Spleen (tissue), 11 donors: ENCODE data around the gene SATB1. TPM values are rescaled to one million over a fixed set of nuclear protein-coding genes. Genes with fewer than 3 reads are reported as not detected.

ENCODE experiments used
- DNase-seq: peaks from one replicate; pipeline ENCODE4 v3.0.0-alpha.2; 2020
- H3K27ac ChIP-seq, 8 donors: fragments of 200-600 bp; sonication (generic) in 7 of 8; 1 replicate in 4 of 8; 2 replicates in 4 of 8; pipeline versions ENCODE4 v1.5.0 to v1.8.0; 2016 to 2021; ENCODE audit warnings: inconsistent platforms in 4 of 8, mild to moderate bottlenecking in 4 of 8, moderate library complexity in 1 of 8
- H3K27me3 ChIP-seq, 7 donors: fragments of 200-600 bp; sonication (generic) in 6 of 7; replicated peaks in 1 of 7; 1 replicate in 4 of 7; 2 replicates in 3 of 7; pipeline versions ENCODE4 v1.5.0 to v1.8.0; 2016 to 2021; ENCODE audit warnings: inconsistent platforms in 3 of 7, mild to moderate bottlenecking in 1 of 7
- H3K36me3 ChIP-seq, 6 donors: fragments of 200-600 bp; sonication (generic) in 5 of 6; 1 replicate in 4 of 6; 2 replicates in 2 of 6; pipeline versions ENCODE4 v1.5.0 to v1.8.0; 2016 to 2021; ENCODE audit warnings: inconsistent platforms in 2 of 6
- H3K4me1 ChIP-seq, 6 donors: fragments of 200-600 bp; sonication (generic) in 5 of 6; 1 replicate in 3 of 6; 2 replicates in 3 of 6; pipeline versions ENCODE4 v1.5.0 to v1.8.0; 2016 to 2021; ENCODE audit warnings: inconsistent platforms in 3 of 6
- H3K4me3 ChIP-seq, 8 donors: fragments of 200-600 bp; sonication (generic) in 7 of 8; 1 replicate in 4 of 8; 2 replicates in 4 of 8; pipeline versions ENCODE4 v1.5.0 to v1.8.0; 2016 to 2021; ENCODE audit warnings: inconsistent platforms in 4 of 8, mild to moderate bottlenecking in 4 of 8, moderate library complexity in 2 of 8
- H3K9me3 ChIP-seq, 8 donors: fragments of 200-600 bp; sonication (generic) in 7 of 8; 1 replicate in 4 of 8; 2 replicates in 4 of 8; pipeline versions ENCODE4 v1.5.0 to v1.8.0; 2016 to 2021; ENCODE audit warnings: inconsistent platforms in 4 of 8
- CTCF ChIP-seq, 11 experiments: fragments of 200-600 bp in 7 of 11; fragments of 450-650 bp in 4 of 11; sonication (generic) in 4 of 11; IDR thresholded peaks in 8 of 11; conservative IDR thresholded peaks in 3 of 11; 1 replicate in 7 of 11; 2 replicates in 4 of 11; pipeline versions ENCODE4 v1.4.0 to v1.8.0; 2016 to 2021; ENCODE audit warnings: antibody characterized with exemption in 11 of 11, inconsistent platforms in 4 of 11, mild to moderate bottlenecking in 1 of 11
- POLR2A ChIP-seq, 3 donors: fragments of 450-650 bp; IDR thresholded peaks; one replicate each; pipeline ENCODE4 v1.5.1; 2017; ENCODE audit warnings: antibody characterized with exemption in 3 of 3, mild to moderate bottlenecking in 1 of 3
- POLR2AphosphoS5 ChIP-seq, 3 donors: sonication (generic); formaldehyde crosslinking; IDR thresholded peaks; one replicate each; pipeline ENCODE4 v1.5.1; 2017; ENCODE audit warnings: antibody characterized with exemption in 3 of 3
- WGBS, 5 donors: extraction: QIAGEN DNeasy Blood & Tissue Kit in 3 of 5; methylation state at CpG; one replicate each; pipeline versions ENCODE4 v1.1.5 to v1.1.7; 2013 to 2018; 5-methylcytosine and 5-hydroxymethylcytosine counted together
- intact Hi-C: fragments of 100-400 bp; cut with DNase I; formaldehyde crosslinking; loops from one replicate; pipeline ENCODE4 v1.15.0; 2023; ENCODE audit warnings: low total_unique reads
- polyA plus RNA-seq, 3 donors: library from polyadenylated mRNA; stranded (reverse); fragments of 200-250 nt; gene quantifications; one replicate each; pipeline ENCODE4 v1.2.1, GENCODE V29; 2013
- total RNA-seq, 7 donors: library from RNA; depleted of rRNA in 3 of 7; stranded (reverse); fragments of >200 nt in 3 of 7; fragmentation: NEBNext Ultra II Directional in 4 of 7; extraction: Animal tissue kit (Norgen Biotek cat#: 25700) in 4 of 7; gene quantifications; one replicate each; pipeline versions ENCODE4 v1.1.0 to v1.2.1, GENCODE V29; 2016 to 2021
- donor health status: healthy with polysubstance abuse.
- donor health status: DM: no; HTN: no; CAD: no; lungs with moderate emphysema.
- donor health status: DM: no; HTN: no; CAD: no.
- donor health status: Bipolar disorder and iron deficiency.
- donor health status: healthy.
- donor health status: DM: no; HTN: no; CAD: no.
- donor health status: DM: yes; HTN: yes; CAD: no.

The SATB1 gene
- total and polyA plus RNA-seq, 10 donors: 11.7 to 104 (median 59.1) TPM

GRCh38 chr3:18349197-18349798, 75.8 kb downstream of the SATB1 start:
- no peak for DNase-seq
- 82 to 93% (median 86%) methylated on average over 17 to 18 of the region's 18 CpGs for WGBS, 5 donors
- no peaks in the 10 kb centered on the region for H3K9me3 ChIP-seq

GRCh38 chr3:18346097-18346496, 79.0 kb downstream of the SATB1 start:
- TF ChIP-seq CTCF (IDR thresholded peaks at IDR 0.05 in 8 of 11, conservative IDR thresholded peaks at IDR 0.05 in 3 of 11) (no peak), POLR2A (IDR thresholded peaks at IDR 0.05) (no peak), POLR2AphosphoS5 (IDR thresholded peaks at IDR 0.05) (no peak)
- H3K27ac ChIP-seq: no peak overlapping the region
- 94 to 99% (median 97%) methylated on average over 4 of the region's 4 CpGs for WGBS, 5 donors
- no peak for DNase-seq
- peaks cover 0 to 37% (median 23%) of the 10 kb centered on the region in 6 donors for H3K36me3 ChIP-seq
- no peaks in the 10 kb centered on the region for H3K4me1 ChIP-seq
- intact Hi-C loops: no loop called here
- no peaks in the 10 kb centered on the region for H3K27me3 ChIP-seq
- H3K4me3 ChIP-seq: no peak overlapping the region
- no peaks in the 10 kb centered on the region for H3K9me3 ChIP-seq

More at GRCh38 chr3:18349197-18349798, 75.8 kb downstream of the SATB1 start:
- Histone ChIP-seq H3K4me1 (no peaks in the 10 kb centered on the region), H3K4me3 (no peak overlapping the region), H3K27ac (no peak overlapping the region), H3K27me3 (no peaks in the 10 kb centered on the region), H3K36me3 (peaks cover 0 to 60% (median 32%) of the 10 kb centered on the region in 6 donors)
- intact Hi-C loops: no loop called here
- TF ChIP-seq POLR2A (IDR thresholded peaks at IDR 0.05): no peak
- TF ChIP-seq POLR2AphosphoS5 (IDR thresholded peaks at IDR 0.05): no peak
- no peak for TF ChIP-seq CTCF (IDR thresholded peaks at IDR 0.05 in 8 of 11, conservative IDR thresholded peaks at IDR 0.05 in 3 of 11)

- intact Hi-C loops: no loop called here
- Histone ChIP-seq H3K27ac (no peak overlapping the region), H3K4me1 (no peaks in the 10 kb centered on the region), H3K27me3 (no peaks in the 10 kb centered on the region), H3K4me3 (no peak overlapping the region), H3K36me3 (peaks cover 0 to 26% (median 15%) of the 10 kb centered on the region in 6 donors), H3K9me3 (no peaks in the 10 kb centered on the region)
- TF ChIP-seq POLR2AphosphoS5 (IDR thresholded peaks at IDR 0.05) (no peak), CTCF (IDR thresholded peaks at IDR 0.05 in 8 of 11, conservative IDR thresholded peaks at IDR 0.05 in 3 of 11) (no peak), POLR2A (IDR thresholded peaks at IDR 0.05) (no peak)
- no peak for DNase-seq
- 65 to 73% (median 70%) methylated on average over 5 of the region's 5 CpGs for WGBS, 5 donors
Observed at GRCh38 chr3:18345015-18345367, 80.1 kb downstream of the SATB1 start.

GRCh38 chr3:18344306-18345014, 80.7 kb downstream of the SATB1 start:
- no peak for DNase-seq
- H3K27me3 ChIP-seq: no peaks in the 10 kb centered on the region
- H3K27ac ChIP-seq: no peak overlapping the region
- intact Hi-C loops: no loop called here
- WGBS, 5 donors: 63 to 82% (median 78%) methylated on average over 4 of the region's 4 CpGs
- no peak overlapping the region for H3K4me3 ChIP-seq
- H3K4me1 ChIP-seq: no peaks in the 10 kb centered on the region
- TF ChIP-seq CTCF (IDR thresholded peaks at IDR 0.05 in 8 of 11, conservative IDR thresholded peaks at IDR 0.05 in 3 of 11): no peak
- TF ChIP-seq POLR2A (IDR thresholded peaks at IDR 0.05): no peak
- TF ChIP-seq POLR2AphosphoS5 (IDR thresholded peaks at IDR 0.05): no peak
- H3K36me3 ChIP-seq: peaks cover 0 to 21% (median 11%) of the 10 kb centered on the region in 6 donors
- H3K9me3 ChIP-seq: no peaks in the 10 kb centered on the region
